ENCODE measurements around the gene CLDN3. TPM values are rescaled to one million over a fixed set of nuclear protein-coding genes. Genes with fewer than 3 reads are reported as not detected.

Gene CLDN3, protein sequence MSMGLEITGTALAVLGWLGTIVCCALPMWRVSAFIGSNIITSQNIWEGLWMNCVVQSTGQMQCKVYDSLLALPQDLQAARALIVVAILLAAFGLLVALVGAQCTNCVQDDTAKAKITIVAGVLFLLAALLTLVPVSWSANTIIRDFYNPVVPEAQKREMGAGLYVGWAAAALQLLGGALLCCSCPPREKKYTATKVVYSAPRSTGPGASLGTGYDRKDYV
- under 1 TPM in 1 of 4 donors, not detected in 3; 0.80 TPM for total RNA-seq

DNA sequence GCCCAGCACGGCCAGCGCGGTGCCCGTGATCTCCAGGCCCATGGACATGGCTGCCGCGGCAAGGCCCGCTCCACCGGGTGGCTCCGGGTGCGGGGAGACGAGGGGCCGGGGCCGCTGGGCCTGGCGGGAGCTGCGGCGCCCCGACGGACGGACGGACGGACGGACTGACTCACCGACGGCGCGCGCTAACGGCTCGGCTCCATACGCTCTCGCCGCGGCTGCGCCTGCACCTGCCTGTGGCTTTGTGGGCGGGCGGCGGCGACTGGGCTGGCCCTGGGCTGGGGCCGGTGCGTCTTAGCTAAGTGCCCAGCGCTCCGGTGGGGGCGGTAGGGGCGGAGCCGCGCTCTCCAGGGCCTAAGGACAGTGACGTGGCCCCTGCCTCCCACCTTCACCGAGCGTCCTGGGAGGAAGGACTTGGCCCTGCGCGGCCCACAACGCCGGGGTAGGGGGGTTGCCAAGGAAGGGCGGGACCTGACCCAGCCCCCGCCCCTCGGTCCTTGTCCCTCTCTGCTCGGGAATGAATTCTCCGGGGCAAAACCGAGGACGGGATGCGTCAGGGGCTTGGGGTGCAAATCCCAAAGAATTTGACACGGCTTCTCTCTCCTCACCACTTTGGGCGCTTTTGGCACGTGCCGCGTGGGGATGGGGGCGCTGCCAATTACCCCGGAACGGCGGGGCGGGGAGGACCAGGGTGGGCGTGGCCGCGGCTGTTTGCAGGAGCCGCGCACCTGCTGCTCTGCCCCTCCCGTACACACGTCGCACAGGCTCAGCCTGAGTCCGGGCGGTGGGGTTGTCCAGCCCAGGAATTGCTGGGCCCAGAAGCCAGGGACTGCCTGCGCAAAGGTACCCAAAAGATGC lies at the start of gene CLDN3:
Gene CLDN3 (minus strand): TSS at position 269 of the 858 bp plus-strand sequence. CDS start 221 bp downstream, at position 48.
- peaks cover 0 to 53% (median 28%) of the 10 kb centered on the region in 4 donors for H3K27me3 ChIP-seq

DNA sequence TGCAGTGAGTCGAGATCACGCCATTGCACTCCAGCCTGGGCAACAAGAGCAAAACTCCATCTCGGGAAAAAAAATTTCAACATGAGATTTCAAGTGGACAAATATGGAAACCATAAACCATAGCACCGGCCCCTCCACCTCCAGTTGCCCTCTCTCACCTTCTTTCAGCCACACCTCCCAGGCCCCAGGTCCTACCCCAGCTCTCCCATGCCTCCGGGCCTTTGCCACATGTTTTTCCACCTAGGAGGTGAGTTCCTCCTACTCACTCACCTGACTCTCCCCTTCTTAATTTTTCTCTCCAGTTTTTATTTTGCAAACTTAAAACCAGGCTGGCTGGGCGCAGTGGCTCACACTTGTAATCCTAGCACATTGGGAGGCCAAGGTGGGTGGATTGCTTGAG lies 47.1 kb upstream of the CLDN3 start:
- WGBS: 99% methylated on average over 6 of the region's 6 CpGs
- intact Hi-C loops (cut with DNase I): no loop called here
- H3K4me1 ChIP-seq: no peaks in the 10 kb centered on the region

More for the DNA sequence above, at the start of gene CLDN3:
- intact Hi-C loops (cut with DNase I): no loop called here
- Histone ChIP-seq H3K27ac (replicated peaks in 1 of 4) (no peak within 1 kb of the TSS), H3K4me3 (peak within 1 kb of the TSS; percentile 27 to 45 (median 37)), H3K36me3 (no peaks in the 10 kb centered on the region), H3K9me3 (no peaks in the 10 kb centered on the region), H3K4me1 (peaks cover 8 to 25% (median 20%) of the 10 kb centered on the region in 4 donors)
- 2% methylated on average over 9 of the region's 82 CpGs for WGBS
- DNase-seq (ENCODE audit: extremely low spot score): no peak
- TF ChIP-seq POLR2AphosphoS5 (IDR thresholded peaks at IDR 0.05): no peak
- TF ChIP-seq EP300 (IDR thresholded peaks at IDR 0.05): no peak
- TF ChIP-seq, protein P1, sequence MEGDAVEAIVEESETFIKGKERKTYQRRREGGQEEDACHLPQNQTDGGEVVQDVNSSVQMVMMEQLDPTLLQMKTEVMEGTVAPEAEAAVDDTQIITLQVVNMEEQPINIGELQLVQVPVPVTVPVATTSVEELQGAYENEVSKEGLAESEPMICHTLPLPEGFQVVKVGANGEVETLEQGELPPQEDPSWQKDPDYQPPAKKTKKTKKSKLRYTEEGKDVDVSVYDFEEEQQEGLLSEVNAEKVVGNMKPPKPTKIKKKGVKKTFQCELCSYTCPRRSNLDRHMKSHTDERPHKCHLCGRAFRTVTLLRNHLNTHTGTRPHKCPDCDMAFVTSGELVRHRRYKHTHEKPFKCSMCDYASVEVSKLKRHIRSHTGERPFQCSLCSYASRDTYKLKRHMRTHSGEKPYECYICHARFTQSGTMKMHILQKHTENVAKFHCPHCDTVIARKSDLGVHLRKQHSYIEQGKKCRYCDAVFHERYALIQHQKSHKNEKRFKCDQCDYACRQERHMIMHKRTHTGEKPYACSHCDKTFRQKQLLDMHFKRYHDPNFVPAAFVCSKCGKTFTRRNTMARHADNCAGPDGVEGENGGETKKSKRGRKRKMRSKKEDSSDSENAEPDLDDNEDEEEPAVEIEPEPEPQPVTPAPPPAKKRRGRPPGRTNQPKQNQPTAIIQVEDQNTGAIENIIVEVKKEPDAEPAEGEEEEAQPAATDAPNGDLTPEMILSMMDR (IDR thresholded peaks at IDR 0.05): no peak
- TF ChIP-seq POLR2A (IDR thresholded peaks at IDR 0.05; ENCODE audit: low read depth): no peak

DNA sequence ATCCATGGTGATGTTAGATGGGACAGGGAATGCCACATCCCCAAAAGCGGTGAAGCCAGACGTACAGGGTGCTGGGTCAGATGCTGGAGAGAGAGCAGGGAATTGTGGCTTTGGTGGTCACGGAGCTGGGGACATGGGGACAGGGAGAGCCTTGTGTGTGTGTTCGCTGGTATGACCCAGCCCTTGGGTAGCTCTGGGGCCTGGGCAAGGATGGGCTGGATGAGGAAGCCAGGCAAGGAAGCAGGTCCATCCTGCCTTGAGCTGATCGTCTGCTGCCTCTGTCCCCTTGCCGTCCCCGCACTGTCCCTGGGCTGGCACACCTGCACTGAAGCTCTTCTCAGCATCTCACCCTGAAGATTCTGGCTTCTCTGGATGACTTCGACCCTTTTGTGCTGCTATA lies 45.4 kb upstream of the CLDN3 start:
- H3K27me3 ChIP-seq: peaks cover 0 to 13% (median 0%) of the 10 kb centered on the region in 4 donors
- no peak overlapping the region for H3K4me3 ChIP-seq
- intact Hi-C loops (cut with DNase I): no loop called here
- no peak for DNase-seq (ENCODE audit: extremely low spot score)
- H3K4me1 ChIP-seq: peaks cover 0 to 4% (median 0%) of the 10 kb centered on the region in 4 donors
- TF ChIP-seq POLR2AphosphoS5 (IDR thresholded peaks at IDR 0.05) (no peak), POLR2A (IDR thresholded peaks at IDR 0.05; ENCODE audit: low read depth) (no peak), EP300 (IDR thresholded peaks at IDR 0.05) (no peak)
- TF ChIP-seq, protein P1 (IDR thresholded peaks at IDR 0.05): no peak
- no peaks in the 10 kb centered on the region for H3K36me3 ChIP-seq
- WGBS: 82% methylated on average over 8 of the region's 8 CpGs
- no peaks in the 10 kb centered on the region for H3K9me3 ChIP-seq
- no peak overlapping the region for H3K27ac ChIP-seq (replicated peaks in 1 of 4)

More for the DNA sequence above, 47.1 kb upstream of the CLDN3 start:
- DNase-seq (ENCODE audit: extremely low spot score): no peak
- H3K9me3 ChIP-seq: no peaks in the 10 kb centered on the region
- H3K4me3 ChIP-seq: no peak overlapping the region
- no peak overlapping the region for H3K27ac ChIP-seq (replicated peaks in 1 of 4)
- no peaks in the 10 kb centered on the region for H3K27me3 ChIP-seq
- H3K36me3 ChIP-seq: no peaks in the 10 kb centered on the region
- TF ChIP-seq, protein P1 (IDR thresholded peaks at IDR 0.05): no peak
- TF ChIP-seq POLR2A (IDR thresholded peaks at IDR 0.05; ENCODE audit: low read depth): no peak

DNA sequence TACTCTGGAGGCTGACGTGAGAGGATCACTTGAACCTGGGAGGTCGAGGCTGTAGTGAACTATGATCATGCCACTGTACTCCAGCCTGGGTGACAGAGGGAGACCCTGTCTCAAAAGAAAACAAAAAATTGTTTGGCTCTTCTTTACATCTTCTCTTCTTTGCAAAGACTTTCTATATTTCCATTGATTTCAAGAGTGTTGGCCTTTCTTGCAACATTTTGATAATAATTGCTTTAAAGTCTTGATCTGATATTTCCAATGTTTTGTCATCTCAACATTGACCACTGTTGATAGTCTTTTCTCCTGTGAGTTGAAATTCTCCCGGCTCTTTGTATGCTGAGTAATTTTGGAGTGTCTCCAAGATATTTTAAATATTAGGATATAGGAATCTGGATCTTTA lies 42.9 kb upstream of the CLDN3 start:
- TF ChIP-seq POLR2A (IDR thresholded peaks at IDR 0.05; ENCODE audit: low read depth) (no peak), POLR2AphosphoS5 (IDR thresholded peaks at IDR 0.05) (no peak), EP300 (IDR thresholded peaks at IDR 0.05) (no peak)
- TF ChIP-seq, protein P1 (IDR thresholded peaks at IDR 0.05): no peak
- peaks cover 0 to 4% (median 0%) of the 10 kb centered on the region in 4 donors for H3K4me1 ChIP-seq
- H3K4me3 ChIP-seq: no peak overlapping the region
- no peaks in the 10 kb centered on the region for H3K36me3 ChIP-seq
- no peaks in the 10 kb centered on the region for H3K9me3 ChIP-seq
- no peak overlapping the region for H3K27ac ChIP-seq (replicated peaks in 1 of 4)
- 94% methylated on average over 3 of the region's 3 CpGs for WGBS
- peaks cover 0 to 16% (median 0%) of the 10 kb centered on the region in 4 donors for H3K27me3 ChIP-seq
- intact Hi-C loops (cut with DNase I): loop anchor here (2.0 kb wide), 1 partner anchor 42 kb away; no protein-coding TSS in a partner anchor
- no peak for DNase-seq (ENCODE audit: extremely low spot score)
